HL-60/S4 treated with phorbol 12-myristate 13-acetate at 8.2 ng/mL for 4 days and 3 days (cell line): ENCODE measurements around the gene SRP9.

Experiments
- in situ Hi-C: fragments of 300-500 bp; cut with MboI; formaldehyde crosslinking; loops from 2 replicates; pipeline ENCODE4 v1.15.0; 2022; ENCODE audit warnings: low sequenced_read_pairs

The SRP9 gene

DNA sequence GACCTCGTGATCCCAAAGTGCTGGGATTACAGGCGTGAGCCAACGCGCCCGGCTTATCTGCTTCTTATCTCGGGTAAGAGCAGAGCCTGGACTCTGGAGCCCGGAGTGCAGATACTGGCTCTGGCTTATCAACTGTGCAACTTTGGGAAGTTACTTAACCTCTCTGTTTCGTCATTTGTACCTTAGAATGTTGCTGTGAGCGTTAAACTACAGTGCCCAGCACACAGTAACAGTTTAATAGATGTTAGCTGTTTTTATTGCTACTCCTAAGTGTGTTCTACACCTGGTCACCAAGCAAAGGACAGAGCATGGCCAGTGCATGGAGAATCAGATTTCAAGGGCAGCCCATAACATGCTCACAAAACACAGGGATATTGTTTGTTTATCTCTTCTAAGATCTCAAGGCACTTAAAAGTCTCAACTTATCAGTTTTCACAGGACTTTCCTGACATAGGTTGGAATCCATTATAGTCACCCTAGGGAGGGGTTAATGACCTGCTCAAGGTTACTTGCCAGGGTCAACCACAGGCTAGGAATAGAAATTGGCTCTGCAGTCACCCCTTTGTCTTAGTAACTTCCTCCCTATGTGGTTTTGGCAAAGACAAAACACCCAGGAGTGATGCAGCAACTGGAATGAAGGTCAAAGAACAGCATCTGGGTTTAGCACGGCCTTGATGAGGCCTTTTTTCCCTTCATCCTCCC, 22.5 kb upstream of the SRP9 start:
- in situ Hi-C loops: no loop called here

DNA sequence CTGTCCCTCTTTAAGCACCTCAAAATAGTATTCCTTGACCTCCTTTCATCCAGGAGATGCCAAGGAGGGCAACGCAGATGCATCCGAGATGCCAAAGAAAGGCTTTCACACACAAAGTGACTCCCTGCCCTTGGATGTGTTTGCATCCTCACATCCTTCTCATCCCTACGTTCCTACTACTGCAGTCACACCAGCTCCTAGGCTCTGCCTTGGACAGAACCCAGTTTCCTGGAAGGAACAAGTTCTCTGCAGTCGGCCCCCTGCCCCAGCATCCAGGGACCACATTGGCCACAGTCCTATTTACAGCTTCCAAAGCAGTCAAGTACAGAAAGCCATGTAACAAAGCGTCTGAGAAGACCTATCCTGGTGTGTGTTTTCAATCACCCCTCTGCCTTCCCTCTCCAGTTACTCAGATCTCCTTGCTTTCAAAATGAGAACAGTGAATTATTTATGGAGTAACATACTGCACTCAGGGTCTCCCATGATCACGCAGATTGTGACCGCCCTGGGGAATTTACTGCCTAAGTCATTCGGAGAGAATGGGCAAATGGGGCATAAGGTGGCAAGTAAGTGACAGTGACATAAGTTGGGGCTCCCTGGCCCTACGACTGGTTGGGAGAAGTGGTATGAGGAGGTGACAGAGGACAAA, 21.8 kb upstream of the SRP9 start:
- in situ Hi-C loops: no loop called here

DNA sequence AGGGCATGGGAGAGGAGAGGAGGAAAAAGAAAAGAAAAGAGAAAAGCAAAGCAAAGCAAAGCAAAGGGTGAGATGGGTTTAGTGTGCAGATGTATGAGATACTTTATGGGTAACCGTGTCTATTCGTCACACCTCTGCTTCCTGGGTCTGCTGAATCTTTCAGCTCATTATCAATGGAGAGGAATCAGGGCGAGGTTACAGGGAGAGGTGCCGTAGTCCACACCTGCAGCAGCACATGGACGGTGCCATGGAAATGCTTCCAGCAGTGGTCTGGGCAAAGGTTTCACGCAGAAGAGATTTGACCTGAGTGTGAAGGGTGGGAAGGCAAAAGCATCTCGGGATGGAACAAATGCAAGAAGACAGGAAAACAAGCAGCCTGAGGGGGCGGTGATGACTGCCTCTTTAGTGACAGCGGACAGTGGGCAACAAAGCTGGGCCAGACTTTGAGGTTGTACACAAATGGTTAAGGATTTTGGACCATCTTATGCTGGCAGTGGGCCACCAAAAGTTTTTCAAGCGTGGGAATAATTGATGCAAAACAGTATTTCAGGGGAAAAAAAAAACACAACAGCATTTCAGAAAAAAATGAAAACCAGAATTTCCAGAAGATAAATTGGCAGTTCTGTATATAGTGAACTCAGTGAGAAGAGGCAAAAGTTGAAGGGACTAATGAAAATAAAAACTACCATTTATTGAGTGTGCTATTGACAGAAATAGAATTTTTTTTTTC, 19.5 kb upstream of the SRP9 start:
- in situ Hi-C loops: no loop called here

DNA sequence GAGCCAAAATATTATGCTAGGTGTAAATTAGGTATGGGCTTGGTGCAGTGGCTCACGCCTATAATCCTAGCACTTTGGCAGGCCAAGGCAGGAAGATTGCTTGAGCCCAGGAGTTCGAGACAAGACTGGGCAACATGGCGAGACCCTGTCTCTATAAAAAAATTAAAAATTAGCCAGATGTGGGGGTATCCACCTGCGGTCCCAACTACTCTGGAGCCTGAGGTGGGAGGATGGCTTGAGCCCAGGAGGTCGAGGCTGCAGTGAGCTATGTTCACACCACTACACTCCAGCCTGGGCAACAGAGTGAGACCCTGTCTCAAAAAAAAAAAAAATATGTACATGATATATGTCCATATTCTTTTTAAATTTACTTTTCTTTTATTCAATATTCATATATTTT, 17.7 kb upstream of the SRP9 start:
- in situ Hi-C loops: loop anchor here (10.0 kb wide), 1 partner anchor 195 kb away; no protein-coding TSS in a partner anchor

DNA sequence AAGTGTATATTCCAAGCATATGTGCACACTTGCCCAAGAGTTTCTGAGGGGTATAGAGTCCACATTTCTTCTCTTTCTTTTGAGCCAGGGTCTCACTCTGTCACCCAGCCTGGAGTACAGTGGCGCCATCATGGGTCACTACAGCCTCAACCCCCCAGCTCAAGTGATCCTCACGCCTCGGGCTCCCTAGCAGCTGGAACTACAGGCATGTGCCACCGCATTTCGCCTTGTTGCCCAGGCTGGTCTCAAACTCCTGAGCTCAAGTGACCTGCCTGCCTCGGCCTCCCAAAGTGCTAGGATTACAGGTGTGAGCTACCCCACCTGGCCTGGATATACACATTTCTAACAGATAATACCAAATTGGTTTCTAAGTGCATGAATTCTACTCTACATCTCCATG, 17.1 kb upstream of the SRP9 start:
- in situ Hi-C loops: loop anchor here (10.0 kb wide), 1 partner anchor 196 kb away; no protein-coding TSS in a partner anchor

DNA sequence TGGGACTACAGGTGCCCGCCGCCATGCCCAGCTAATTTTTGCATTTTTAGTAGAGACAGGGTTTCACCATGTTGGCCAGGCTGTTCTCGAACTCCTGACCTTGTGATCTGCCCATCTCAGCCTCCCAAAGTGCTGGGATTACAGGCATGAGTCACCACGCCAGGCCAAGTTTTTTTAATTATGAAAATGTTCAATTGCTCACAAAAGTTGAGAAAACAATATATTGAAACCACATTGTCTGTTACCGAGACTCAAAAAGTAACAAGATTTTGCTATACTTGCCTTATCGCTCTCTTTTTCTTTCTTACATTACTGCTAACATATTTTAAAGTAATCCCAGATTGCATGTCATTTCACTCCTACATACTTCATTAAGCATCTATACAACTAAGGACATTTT, 16.2 kb upstream of the SRP9 start:
- in situ Hi-C loops: loop anchor here (10.0 kb wide), 1 partner anchor 197 kb away; no protein-coding TSS in a partner anchor

DNA sequence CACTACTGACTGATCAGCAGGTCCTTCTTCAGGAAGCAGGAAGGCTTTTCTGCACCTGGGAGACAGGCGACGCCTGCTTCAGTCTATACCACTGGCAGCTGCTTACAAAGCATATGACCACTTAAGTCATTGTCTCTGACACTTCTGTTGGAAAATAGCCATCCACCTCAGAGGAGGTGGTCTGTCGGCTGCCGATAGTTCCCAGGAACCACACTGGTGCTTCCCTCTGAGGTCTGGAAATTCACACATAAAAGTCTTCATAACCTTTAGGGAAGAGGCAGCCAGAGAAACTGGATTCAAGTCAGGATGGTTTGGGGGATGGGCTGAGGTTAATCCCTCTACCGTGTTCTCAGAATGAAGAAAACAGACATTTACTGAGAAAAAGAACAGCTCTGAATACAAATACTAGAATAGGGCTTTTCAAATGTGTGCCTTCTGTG, 15.6 kb upstream of the SRP9 start:
- in situ Hi-C loops: loop anchor here (10.0 kb wide), 1 partner anchor 197 kb away; no protein-coding TSS in a partner anchor

DNA sequence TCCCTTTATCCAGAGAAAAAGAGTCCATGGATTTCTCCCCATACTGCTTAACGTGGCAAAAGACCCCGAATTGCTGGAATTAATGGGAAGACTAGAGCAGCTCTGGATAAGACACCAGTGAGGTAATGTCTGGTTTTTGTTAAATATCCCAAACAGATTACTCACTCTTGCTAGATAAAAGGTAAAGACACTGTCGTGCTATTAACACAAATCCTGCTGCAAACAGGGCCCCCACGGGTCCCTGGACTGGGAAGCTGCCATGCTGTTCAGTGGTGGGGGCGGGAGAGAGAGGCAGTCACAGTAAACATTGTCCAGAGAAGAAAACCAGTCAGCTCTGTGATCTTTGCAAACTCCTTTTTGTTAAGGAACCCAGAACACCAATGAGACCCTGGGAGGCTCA, 15.2 kb upstream of the SRP9 start:
- in situ Hi-C loops: loop anchor here (10.0 kb wide), 1 partner anchor 198 kb away; no protein-coding TSS in a partner anchor

DNA sequence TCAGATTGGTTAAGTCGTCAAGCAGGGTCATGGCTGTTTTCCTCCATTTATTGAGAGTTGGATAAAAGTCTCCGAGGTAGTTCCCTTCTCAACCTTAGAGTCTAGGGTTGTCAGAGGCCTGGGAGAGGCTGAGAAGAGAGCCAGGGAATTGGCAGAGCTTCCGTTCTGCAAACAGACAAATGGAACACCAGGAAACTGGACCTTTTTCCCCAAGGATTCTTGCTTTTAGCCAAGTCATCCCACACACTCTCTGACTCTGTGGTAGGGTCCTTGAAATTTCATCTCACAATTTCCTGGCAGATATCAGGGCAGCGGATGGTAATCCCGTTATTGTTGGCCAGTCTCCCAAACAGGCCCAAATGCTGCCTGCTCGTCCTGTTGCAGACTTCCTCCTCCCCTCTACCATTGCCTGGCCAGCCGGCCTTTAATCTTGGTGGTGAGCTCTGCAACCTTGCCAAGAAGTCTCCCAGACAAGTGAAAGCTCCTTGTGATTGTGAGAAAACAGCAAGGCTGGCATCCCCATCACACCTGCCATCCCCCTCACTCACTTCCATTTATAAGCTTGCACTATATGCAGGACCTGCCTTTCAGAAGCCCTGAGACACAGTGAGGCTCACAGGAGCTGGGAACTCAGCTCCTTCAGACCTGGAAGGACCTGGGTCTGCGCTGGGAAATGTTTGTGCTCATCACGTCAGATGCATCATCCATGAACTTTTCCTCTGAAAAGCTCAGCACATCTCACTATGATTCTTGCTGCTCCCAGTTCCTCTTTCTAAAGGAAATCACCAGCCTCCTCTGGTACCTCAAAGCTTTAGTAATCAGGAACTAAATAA, 13.7 kb upstream of the SRP9 start:
- in situ Hi-C loops: loop anchor here (10.0 kb wide), 1 partner anchor 199 kb away; no protein-coding TSS in a partner anchor

DNA sequence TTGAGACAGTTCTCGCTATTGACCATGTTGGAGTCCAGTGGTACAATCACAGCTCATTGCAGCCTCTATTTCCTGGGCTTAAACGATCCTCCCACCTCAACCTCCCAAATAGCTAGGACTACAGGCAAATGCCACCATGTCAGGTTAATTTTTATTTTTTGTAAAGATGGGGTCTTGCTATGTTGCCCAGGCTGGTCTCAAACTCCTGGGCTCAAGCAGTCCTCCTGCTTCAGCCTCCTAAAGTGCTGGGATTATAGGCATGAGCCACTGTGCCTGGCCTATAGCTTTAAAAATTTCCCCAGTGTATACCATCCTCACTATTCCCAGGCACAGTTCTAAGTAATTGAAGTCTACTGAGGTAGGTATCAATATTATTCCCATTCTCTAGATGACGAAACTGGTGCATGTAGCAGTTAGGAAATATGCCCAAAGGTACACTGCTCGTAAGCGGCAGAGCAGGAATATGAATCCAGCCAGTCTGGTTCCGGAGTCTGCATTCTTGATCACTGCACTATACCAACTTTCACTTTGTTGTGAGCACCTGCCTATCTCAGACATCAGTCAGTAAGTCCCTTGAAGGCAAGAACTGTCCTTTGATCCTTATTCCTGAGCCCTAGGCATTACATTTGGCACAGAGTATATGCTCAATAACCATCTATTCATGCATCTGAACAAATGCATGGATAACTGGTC, 11.5 kb upstream of the SRP9 start:
- in situ Hi-C loops: loop anchor here (10.0 kb wide), 1 partner anchor 201 kb away; no protein-coding TSS in a partner anchor

DNA sequence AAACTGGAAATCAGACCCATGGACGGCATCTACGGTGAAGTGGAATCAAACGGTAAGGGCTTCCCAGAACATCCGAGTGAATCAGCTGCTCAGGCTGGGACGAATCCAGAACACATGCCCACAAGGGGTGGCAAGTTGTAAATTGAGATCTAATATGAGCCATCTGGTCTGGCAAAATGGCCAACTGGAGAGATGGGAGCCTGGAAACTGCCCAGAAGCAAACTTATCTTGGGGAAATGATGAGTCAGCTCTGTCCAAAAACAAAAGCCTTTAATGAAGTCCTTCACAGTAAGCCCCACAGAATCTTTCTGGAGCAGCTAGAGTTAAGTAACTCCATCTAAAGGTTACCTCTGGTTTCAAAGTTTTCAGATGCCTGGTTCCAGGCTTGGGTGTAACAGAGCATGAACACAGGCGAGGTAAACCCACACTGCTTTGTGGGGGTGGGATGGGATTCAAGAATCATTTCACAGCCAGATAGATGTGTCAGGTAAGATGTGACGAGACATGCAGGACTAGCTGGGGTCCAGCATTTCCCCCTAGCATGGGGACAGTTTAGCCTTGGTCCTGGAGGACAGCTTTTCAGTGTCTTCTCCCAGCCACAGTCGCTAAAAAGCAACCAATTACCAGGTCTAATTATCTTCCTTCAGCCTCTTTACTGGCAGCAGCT, 10.5 kb upstream of the SRP9 start:
- in situ Hi-C loops: loop anchor here (10.0 kb wide), 1 partner anchor 202 kb away; no protein-coding TSS in a partner anchor

DNA sequence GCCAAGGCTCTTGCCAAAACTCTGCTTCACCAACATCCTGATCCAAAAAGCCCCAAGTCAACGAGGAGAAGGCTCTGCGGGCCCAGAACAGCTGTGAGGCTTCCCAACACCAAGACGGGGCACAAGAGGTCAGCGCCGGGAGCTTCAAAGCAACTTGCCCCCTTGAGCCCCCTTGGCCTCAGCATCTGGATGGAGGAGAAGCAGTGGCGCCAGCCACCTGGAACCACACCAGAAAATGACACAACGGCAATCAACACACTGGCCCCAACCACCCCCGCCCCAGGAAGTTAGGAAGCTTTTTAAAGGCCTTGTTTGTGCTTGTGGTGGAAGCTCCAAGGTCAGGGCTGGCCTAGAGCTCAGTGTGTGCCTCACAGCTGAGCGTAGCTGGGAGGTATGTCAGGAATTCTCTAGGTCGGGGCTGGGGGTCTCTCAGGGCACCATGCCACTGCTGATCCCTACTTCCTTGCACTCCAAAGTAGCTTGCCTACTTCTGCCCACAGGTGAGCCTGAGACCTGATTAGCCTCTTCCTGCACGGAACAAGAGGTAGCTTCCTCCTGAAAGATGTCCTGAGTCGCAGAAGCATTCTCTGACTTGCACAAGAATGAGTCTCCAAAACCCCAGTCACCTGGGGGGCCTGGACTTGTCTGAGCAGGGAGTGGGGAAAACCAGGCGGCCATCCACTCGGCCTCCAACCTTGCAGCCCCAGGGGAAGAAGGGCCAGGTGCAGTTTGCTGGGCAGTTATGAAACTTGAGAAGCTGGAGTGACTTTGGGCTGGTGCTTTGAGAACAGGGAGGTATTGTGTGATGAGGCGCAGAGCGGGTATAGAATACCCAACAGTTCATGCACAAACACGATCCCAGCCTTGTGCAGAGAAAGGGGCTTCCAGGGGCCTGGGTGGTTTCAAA, 9.7 kb upstream of the SRP9 start:
- in situ Hi-C loops: loop anchor here (10.0 kb wide), 1 partner anchor 203 kb away; no protein-coding TSS in a partner anchor

DNA sequence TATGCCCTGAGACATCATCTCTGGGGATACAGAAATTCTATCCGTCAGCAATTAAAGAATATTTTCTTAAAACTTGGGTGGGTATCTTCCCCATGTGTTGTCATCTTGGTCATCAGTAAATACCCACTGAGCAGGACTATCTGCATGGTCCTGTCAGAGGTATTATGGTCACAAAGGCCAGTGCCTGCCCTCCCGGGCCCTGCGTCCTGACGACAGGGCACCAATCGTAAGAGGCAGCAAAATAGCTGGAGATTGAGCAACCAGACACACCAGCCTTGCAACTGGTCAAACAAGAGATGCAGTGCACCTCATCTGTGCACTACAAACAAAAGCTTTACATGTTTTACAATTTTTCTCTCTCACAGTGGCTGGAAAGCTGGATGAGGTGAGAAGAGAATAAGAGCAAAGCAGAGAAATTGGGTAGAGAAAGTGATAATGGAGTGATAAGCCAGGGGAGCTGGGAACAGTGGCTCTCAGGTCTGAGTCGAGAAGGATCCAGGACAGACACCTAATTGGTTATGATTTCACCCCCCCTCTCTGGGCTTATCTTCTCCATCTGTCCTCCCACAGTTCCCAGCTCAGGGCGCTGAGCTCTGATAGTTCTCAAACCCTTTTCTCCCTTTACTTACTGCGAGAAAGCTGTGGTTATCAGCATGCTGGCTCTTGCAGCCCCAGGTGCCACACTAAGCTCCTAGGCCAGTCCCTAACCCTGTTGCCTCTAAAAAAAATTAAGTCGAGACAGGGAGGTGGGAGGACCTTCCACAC, 8.8 kb upstream of the SRP9 start:
- in situ Hi-C loops: loop anchor here (10.0 kb wide), 1 partner anchor 204 kb away; no protein-coding TSS in a partner anchor

DNA sequence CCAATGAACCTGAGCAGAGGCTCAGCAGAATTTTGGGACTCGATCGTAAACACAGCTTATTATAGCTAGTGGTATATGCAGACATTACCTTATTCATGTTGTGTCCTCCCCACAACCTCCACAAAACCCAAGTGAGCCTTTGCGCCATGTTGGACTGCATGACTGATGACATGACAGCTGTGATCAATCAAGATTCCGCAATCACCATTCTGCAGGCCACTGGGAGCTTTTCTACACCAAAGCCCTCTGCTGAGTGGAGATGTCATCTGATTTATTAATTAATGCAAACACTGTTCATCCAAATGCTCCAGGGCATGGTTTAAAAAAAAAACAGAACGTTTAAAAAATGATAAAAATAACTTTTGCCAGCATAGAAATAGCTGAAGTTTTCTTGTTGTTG, 7.9 kb upstream of the SRP9 start:
- in situ Hi-C loops: loop anchor here (10.0 kb wide), 2 partner anchors 205 to 285 kb away; no protein-coding TSS in a partner anchor

DNA sequence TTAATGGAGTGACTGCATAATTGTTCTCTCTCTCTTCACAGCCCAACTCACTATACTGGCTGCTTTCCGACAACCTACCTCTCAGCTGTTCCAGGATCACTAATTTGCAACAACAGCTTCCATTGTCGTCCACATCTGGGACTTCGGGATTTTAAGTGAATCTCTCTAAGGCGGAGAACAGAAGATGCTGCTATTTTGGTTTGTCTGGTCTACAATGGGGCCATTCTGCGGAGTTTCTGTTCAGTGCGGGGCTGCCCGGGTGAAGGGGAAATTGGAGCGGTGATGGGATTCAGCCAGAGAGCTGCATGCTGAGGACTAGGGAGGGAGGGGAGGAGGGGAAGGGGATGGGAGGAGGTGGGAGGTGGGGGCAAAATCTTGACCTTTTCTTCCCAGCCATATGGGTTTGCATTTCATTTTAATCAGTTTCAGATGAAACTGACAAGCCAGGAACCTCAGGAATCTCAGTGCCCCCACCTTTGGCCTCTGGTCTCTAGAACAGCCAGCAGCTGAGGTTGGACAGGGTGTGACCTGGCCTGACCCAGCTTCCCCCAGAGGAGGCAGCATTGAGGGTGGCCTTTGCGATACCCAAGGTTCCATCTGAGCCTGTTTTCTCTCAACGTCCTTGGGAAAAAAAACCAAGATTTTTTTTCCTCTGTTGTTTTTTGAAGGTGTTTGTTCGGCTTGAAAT, 6.9 kb upstream of the SRP9 start:
- in situ Hi-C loops: loop anchor here (10.0 kb wide), 1 partner anchor 286 kb away; no protein-coding TSS in a partner anchor

DNA sequence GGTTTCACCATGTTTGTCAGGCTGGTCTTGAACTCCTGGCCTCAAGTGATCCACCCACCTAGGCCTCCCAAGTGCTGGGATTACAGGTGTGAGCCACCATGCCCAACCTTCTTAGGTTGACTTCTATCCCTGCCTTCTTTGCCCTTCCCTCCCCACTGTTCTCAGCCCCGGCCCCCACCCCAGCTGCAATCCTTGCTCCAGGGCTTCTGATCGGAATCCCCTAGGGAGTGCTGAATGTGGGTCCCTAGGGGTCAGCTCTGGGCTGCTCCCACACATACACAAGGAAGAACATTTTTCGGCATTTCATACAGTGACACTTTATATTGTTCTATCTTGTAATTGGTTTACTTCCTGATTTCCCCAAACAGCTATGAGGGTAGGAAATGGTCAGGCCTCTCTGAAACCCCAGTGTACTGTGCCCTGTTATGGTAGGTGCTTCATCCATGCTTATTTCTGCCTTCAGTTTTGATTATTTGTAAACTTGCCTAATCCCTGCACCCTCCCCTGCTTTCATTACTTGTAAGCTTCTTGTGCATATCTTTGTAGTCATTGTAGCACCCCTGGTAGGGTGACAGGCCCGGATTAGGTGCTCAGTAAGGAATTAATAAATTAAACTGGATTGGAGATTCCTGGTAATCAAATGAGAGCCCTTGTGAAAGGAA, 5.8 kb upstream of the SRP9 start:
- in situ Hi-C loops: loop anchor here (10.0 kb wide), 1 partner anchor 287 kb away; no protein-coding TSS in a partner anchor
